GM23338 (cell line): Measurements from ENCODE around the gene IL1A. TPM values are rescaled to one million over a fixed set of nuclear protein-coding genes. Genes with fewer than 3 reads are reported as not detected.

Experiments
- ATAC-seq: fragments of 200-7000 bp; cut with Tn5 transposase; 3 replicates; pipeline ENCODE4 v1.9.1; 2020
- DNase-seq: peaks from one replicate; pipeline ENCODE4 v3.0.0-alpha.2; 2015; ENCODE audit warnings: low spot score
- H2AFZ ChIP-seq: fragments of 200-600 bp; sonication (generic); 2 replicates; pipeline ENCODE4 v1.8.0; 2016; ENCODE audit warnings: antibody characterized with exemption, mild to moderate bottlenecking, moderate library complexity
- H3F3A ChIP-seq: fragments of 200-600 bp; sonication (generic); replicated peaks from 2 replicates; pipeline ENCODE4 v1.8.0; 2017; ENCODE audit warnings: antibody characterized with exemption, mixed run types, low read depth
- H3K27ac ChIP-seq: fragments of 200-600 bp; sonication (generic); 2 replicates; pipeline ENCODE4 v1.6.1; 2016; ENCODE audit warnings: low read depth
- H3K27me3 ChIP-seq: fragments of 200-600 bp; sonication (generic); 2 replicates; pipeline ENCODE4 v1.8.0; 2016; ENCODE audit warnings: mild to moderate bottlenecking, mixed run types, moderate library complexity; ENCODE audit not compliant: insufficient read depth
- H3K36me3 ChIP-seq: fragments of 200-600 bp; sonication (generic); 2 replicates; pipeline ENCODE4 v1.8.0; 2016; ENCODE audit warnings: mild to moderate bottlenecking; ENCODE audit not compliant: insufficient read depth
- H3K4me1 ChIP-seq: fragments of 200-600 bp; sonication (generic); 2 replicates; pipeline ENCODE4 v1.8.0; 2016; ENCODE audit warnings: mild to moderate bottlenecking, moderate library complexity; ENCODE audit not compliant: insufficient read depth
- H3K4me2 ChIP-seq: fragments of 200-600 bp; sonication (generic); 2 replicates; pipeline ENCODE4 v1.7.1; 2017; ENCODE audit warnings: mixed run types
- H3K4me3 ChIP-seq: fragments of 200-600 bp; sonication (generic); 2 replicates; pipeline ENCODE4 v1.6.1; 2016; ENCODE audit warnings: mixed run types
- H3K79me2 ChIP-seq: fragments of 200-600 bp; sonication (generic); replicated peaks from 2 replicates; pipeline ENCODE4 v1.8.0; 2017; ENCODE audit warnings: mild to moderate bottlenecking; ENCODE audit not compliant: insufficient read depth
- H3K9me2 ChIP-seq: fragments of 200-600 bp; sonication (generic); 2 replicates; pipeline ENCODE4 v1.8.0; 2017; ENCODE audit not compliant: insufficient read depth
- H4K20me1 ChIP-seq: fragments of 200-600 bp; sonication (generic); replicated peaks from 2 replicates; pipeline ENCODE4 v1.8.0; 2017; ENCODE audit warnings: mild to moderate bottlenecking; ENCODE audit not compliant: insufficient read depth
- H3K27ac Mint-ChIP-seq: 2 replicates; pipeline ENCODE4 v1.8.0; 2020; ENCODE audit warnings: inconsistent platforms, mild to moderate bottlenecking, moderate library complexity, mixed read lengths
- H3K27me3 Mint-ChIP-seq: 3 replicates; pipeline ENCODE4 v1.8.0; 2022; ENCODE audit warnings: low read depth, mild to moderate bottlenecking, moderate library complexity, mixed read lengths, inconsistent platforms; ENCODE audit not compliant: insufficient read depth, poor library complexity
- H3K36me3 Mint-ChIP-seq: 3 replicates; pipeline ENCODE4 v1.8.0; 2021; ENCODE audit warnings: low read depth, mild to moderate bottlenecking, inconsistent platforms, moderate library complexity, mixed read lengths
- H3K4me1 Mint-ChIP-seq: 3 replicates; pipeline ENCODE4 v1.8.0; 2020; ENCODE audit warnings: mild to moderate bottlenecking, inconsistent platforms, mixed read lengths
- H3K4me3 Mint-ChIP-seq: 3 replicates; pipeline ENCODE4 v1.8.0; 2021; ENCODE audit warnings: moderate library complexity, mild to moderate bottlenecking, inconsistent platforms, mixed read lengths
- H3K9me3 Mint-ChIP-seq: 3 replicates; pipeline ENCODE4 v1.8.0; 2020; ENCODE audit warnings: moderate library complexity, mild to moderate bottlenecking, inconsistent platforms, mixed read lengths
- CREB1 ChIP-seq: fragments of 250-450 bp; sonication (Bioruptor Pico); IDR thresholded peaks from 2 replicates; pipeline ENCODE4 v1.5.0; 2020; ENCODE audit warnings: low read depth, mild to moderate bottlenecking, moderate library complexity
- EZH2 ChIP-seq: fragments of 200-600 bp; sonication (generic); IDR thresholded peaks from one replicate; pipeline ENCODE4 v1.8.0; 2017; ENCODE audit warnings: antibody characterized with exemption, mild to moderate bottlenecking, low read depth; ENCODE audit not compliant: unreplicated experiment
- EZH2phosphoT487 ChIP-seq: fragments of 200-600 bp; sonication (generic); IDR thresholded peaks from one replicate; pipeline ENCODE4 v1.8.1; 2018; ENCODE audit warnings: antibody characterized with exemption; ENCODE audit not compliant: unreplicated experiment
- JUNB ChIP-seq: IDR thresholded peaks from one replicate; pipeline ENCODE4 v1.6.1; 2016; ENCODE audit warnings: antibody characterized with exemption; ENCODE audit not compliant: unreplicated experiment
- POLR2AphosphoS5 ChIP-seq: IDR thresholded peaks from 2 replicates; pipeline ENCODE4 v1.6.1; 2016; ENCODE audit warnings: antibody characterized with exemption, low read depth
- REST ChIP-seq: IDR thresholded peaks from one replicate; pipeline ENCODE4 v1.6.1; 2018; ENCODE audit warnings: antibody characterized with exemption; ENCODE audit not compliant: unreplicated experiment
- STAT1 ChIP-seq: IDR thresholded peaks from one replicate; pipeline ENCODE4 v1.6.1; 2016; ENCODE audit warnings: antibody characterized with exemption; ENCODE audit not compliant: unreplicated experiment
- ZNF114 ChIP-seq: fragments of 250-450 bp; sonication (Bioruptor Pico); IDR thresholded peaks from 2 replicates; pipeline ENCODE4 v1.5.0; 2020; ENCODE audit warnings: mild to moderate bottlenecking, moderate library complexity
- ZNF331 ChIP-seq: fragments of 250-450 bp; sonication (Bioruptor Pico); IDR thresholded peaks from 2 replicates; pipeline ENCODE4 v1.5.0; 2020; ENCODE audit warnings: low read depth, mild to moderate bottlenecking, moderate library complexity
- ZNF462 ChIP-seq: fragments of 250-450 bp; sonication (Bioruptor Pico); IDR thresholded peaks from 2 replicates; pipeline ENCODE4 v1.5.0; 2020; ENCODE audit warnings: mild to moderate bottlenecking, moderate library complexity
- polyA plus RNA-seq: library from polyadenylated mRNA; unstranded; fragments of >200 nt; fragmentation: Nextera tagmentation; extraction: Ambion mirVana; gene quantifications from 2 replicates; pipeline ENCODE4 v1.2.1, GENCODE V29; 2016
- total RNA-seq: library from RNA; depleted of rRNA; stranded (reverse); fragments of >200 nt; shearing (Covaris generic); gene quantifications from 2 replicates; pipeline ENCODE4 v1.2.3, GENCODE V29; 2014
- TF ChIP-seq, protein P1 (sequence below): IDR thresholded peaks from 2 replicates; pipeline ENCODE4 v1.6.1; 2016; ENCODE audit warnings: antibody characterized with exemption
- TF ChIP-seq, protein P2 (sequence below), 2 experiments: fragments of 200-600 bp in 1 of 2; sonication (generic) in 1 of 2; conservative IDR thresholded peaks; 2 replicates each; pipeline versions ENCODE4 v1.5.1 to v1.6.1; 2016 to 2017; ENCODE audit warnings: antibody characterized with exemption in 2 of 2, low read depth in 2 of 2, mild to moderate bottlenecking in 2 of 2, moderate library complexity in 1 of 2

IL1A gene
- total and polyA plus RNA-seq, 2 experiments from 2014 or later = 0.65 to 0.73 TPM

GRCh38 chr2:112788653-112789052, 4.4 kb upstream of the IL1A start (continued):
- TF ChIP-seq POLR2AphosphoS5 = no peak
- TF ChIP-seq ZNF331 (CRISPR knock-in tag) = no peak
- TF ChIP-seq ZNF114 (CRISPR knock-in tag) = no peak

- H3K4me2 ChIP-seq = no peak overlapping the region
- H3K4me1 ChIP-seq = peaks cover 28% of the 10 kb centered on the region
- no peaks in the 10 kb centered on the region for H3K36me3 ChIP-seq
- no peak for ATAC-seq
- no peaks in the 10 kb centered on the region for H3K79me2 ChIP-seq
- no peak for DNase-seq
- no peak overlapping the region for H3K4me3 Mint-ChIP-seq
- peaks cover 36% of the 10 kb centered on the region for H3K4me1 Mint-ChIP-seq
- peaks cover 5% of the 10 kb centered on the region; the same call in 1 of the 3 replicates for H3K36me3 Mint-ChIP-seq
- H3K27ac ChIP-seq = no peak overlapping the region
- H3K4me3 ChIP-seq = no peak overlapping the region
- H3K9me2 ChIP-seq = peaks cover 18% of the 10 kb centered on the region
- H3F3A ChIP-seq = no peaks in the 10 kb centered on the region
- no peak overlapping the region for H2AFZ ChIP-seq
- no peaks in the 10 kb centered on the region for H3K27me3 ChIP-seq
- H3K27ac Mint-ChIP-seq = no peak overlapping the region
- peaks cover 4% of the 10 kb centered on the region for H3K9me3 Mint-ChIP-seq
- peaks cover 2% of the 10 kb centered on the region for H3K27me3 Mint-ChIP-seq
- H4K20me1 ChIP-seq = no peaks in the 10 kb centered on the region
- no peak for TF ChIP-seq REST
- no peak for TF ChIP-seq JUNB
- no peak for TF ChIP-seq EZH2phosphoT487
- TF ChIP-seq CREB1 = no peak
- no peak for TF ChIP-seq ZNF114 (CRISPR knock-in tag)
- no peak for TF ChIP-seq EZH2
- no peak for TF ChIP-seq ZNF331 (CRISPR knock-in tag)
- TF ChIP-seq, protein P1, sequence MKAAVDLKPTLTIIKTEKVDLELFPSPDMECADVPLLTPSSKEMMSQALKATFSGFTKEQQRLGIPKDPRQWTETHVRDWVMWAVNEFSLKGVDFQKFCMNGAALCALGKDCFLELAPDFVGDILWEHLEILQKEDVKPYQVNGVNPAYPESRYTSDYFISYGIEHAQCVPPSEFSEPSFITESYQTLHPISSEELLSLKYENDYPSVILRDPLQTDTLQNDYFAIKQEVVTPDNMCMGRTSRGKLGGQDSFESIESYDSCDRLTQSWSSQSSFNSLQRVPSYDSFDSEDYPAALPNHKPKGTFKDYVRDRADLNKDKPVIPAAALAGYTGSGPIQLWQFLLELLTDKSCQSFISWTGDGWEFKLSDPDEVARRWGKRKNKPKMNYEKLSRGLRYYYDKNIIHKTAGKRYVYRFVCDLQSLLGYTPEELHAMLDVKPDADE = no peak
- TF ChIP-seq STAT1 = no peak
- TF ChIP-seq POLR2AphosphoS5 = no peak
- no peak for TF ChIP-seq ZNF462 (CRISPR knock-in tag)
- TF ChIP-seq, protein P2, sequence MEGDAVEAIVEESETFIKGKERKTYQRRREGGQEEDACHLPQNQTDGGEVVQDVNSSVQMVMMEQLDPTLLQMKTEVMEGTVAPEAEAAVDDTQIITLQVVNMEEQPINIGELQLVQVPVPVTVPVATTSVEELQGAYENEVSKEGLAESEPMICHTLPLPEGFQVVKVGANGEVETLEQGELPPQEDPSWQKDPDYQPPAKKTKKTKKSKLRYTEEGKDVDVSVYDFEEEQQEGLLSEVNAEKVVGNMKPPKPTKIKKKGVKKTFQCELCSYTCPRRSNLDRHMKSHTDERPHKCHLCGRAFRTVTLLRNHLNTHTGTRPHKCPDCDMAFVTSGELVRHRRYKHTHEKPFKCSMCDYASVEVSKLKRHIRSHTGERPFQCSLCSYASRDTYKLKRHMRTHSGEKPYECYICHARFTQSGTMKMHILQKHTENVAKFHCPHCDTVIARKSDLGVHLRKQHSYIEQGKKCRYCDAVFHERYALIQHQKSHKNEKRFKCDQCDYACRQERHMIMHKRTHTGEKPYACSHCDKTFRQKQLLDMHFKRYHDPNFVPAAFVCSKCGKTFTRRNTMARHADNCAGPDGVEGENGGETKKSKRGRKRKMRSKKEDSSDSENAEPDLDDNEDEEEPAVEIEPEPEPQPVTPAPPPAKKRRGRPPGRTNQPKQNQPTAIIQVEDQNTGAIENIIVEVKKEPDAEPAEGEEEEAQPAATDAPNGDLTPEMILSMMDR (conservative IDR thresholded peaks at IDR 0.05; ENCODE audit: low read depth in 2 of 2) = no peak
These were observed 3.6 kb upstream of the IL1A start for GRCh38 chr2:112787729-112788393.
